NCI-H2196 (cell line): Measurements from ENCODE around the gene PRRC2A.
"Not testable (repeated sequence)": the region's sequence is repeated elsewhere in the genome, so short reads cannot be mapped to it uniquely, and the experiment has no call there.

Experiments
- DNase-seq: peaks from one replicate; lab custom pipeline; 2025; ENCODE audit not compliant: unreplicated experiment; lab: John Stamatoyannopoulos, UW

PRRC2A gene

DNA sequence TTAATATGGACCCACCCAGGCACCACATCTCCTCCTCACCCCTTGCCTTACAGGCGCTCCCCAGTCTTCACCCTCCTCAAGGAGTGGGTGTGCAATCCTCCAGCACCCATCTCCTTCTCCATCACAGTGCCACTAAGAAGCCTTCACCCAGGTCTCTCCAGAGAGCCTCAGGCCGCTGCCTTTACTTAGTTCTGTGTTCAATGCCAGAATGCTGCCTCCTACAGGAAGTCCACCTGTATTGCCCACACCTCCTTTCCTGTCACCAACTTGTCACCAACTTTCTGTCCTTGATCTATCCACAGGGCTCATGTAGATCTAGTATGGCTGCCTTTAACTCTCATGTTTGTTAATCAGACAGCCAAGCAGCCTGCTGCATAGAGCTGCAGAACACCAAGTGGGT is 35.0 kb upstream of the PRRC2A start:
- no peak for DNase-seq

DNA sequence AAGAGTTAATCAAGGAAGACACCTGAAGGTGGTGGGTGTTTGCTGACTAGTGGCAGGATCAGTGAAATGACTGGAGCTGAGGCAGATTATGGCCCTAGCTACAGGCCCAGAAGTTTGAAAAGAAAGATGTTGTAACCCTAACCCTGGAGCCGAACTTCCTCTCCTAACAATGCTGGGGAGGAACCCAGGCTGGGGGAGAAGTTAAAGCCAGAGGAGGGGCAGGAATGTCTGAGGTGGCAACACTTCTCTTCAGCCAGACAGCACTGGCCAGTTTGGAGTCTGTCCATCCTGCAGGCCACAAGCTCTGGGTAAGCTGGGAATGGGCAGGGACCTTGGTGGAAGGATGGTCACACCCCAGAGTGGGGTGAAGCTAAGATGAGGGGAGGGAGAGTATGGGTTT is 34.5 kb upstream of the PRRC2A start, which contains the start of gene LST1:
Gene LST1 (plus strand): TSS at position 270 of the 400 bp plus-strand sequence. CDS start 1,023 bp downstream, outside the sequence.
- no peak for DNase-seq

DNA sequence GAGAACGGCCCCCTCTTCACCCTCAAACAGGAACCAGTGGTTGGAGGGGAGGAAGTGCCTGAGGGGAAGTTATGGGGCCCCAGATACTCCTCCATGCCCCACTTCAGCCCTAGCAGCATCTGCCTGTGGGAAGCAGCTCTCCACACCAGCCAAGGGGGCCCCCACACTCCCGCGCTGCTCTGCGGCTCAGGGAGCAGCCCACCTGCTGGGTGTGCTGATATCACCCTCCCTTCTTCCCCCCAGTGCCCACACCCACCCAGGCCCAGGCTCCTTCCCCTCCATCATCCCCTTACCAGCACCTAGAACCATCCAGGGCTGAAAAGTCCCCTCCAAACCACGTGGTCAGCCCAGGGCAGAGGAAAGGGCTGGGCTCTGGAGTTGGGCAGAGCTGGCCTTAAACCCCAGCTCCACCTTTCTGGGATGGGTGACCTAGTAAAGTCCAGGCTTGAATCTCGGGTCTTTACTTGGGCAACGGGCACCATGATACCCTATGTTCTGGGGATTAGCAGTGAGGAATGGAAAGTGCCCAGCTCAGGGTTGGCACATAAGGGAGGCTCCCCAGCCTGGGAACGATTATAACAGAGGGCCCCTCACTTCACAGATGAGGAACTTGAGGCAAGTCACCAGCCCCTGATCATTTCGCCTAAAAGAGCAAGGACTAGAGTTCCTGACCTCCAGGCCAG is 33.8 kb upstream of the PRRC2A start:
- DNase-seq = no peak

DNA sequence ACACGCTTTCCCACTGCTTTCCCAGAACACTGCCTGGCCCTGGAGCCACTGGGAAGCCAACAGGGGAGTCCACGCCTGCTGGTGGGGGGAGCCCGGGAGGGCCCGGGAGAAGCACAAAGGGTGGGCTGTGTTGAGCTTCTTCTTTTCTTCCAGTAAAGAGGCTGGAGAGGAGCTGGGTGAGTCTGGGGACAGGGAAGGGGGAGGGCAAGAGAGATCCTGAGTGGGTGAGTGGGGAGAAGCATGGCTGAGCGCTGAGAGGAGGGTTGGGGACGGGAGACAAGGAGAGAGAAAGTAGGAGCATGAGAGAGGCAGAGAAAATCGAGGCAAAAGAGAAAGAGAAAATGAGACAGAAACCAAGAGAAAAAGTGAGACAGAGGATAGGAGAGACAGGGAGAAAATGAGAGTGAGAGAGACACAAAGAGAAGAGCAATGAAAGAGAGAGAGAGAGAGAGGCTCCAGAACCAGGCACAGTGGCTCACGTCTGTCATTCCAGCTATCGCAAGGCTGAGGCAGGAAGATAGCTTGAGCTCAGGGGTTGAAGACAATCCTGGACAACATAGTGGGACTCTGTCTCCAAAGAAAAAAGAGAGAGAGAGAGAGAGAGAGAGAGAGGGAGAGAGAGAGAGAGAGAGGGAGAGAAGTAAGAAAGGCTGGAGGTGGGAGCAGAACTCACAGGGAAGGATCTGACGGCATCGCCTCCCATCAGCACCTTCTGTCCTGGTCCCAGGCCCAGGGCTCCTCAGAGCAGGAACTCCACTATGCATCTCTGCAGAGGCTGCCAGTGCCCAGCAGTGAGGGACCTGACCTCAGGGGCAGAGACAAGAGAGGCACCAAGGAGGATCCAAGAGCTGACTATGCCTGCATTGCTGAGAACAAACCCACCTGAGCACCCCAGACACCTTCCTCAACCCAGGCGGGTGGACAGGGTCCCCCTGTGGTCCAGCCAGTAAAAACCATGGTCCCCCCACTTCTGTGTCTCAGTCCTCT is 32.4 kb upstream of the PRRC2A start:
- no peak for DNase-seq

DNA sequence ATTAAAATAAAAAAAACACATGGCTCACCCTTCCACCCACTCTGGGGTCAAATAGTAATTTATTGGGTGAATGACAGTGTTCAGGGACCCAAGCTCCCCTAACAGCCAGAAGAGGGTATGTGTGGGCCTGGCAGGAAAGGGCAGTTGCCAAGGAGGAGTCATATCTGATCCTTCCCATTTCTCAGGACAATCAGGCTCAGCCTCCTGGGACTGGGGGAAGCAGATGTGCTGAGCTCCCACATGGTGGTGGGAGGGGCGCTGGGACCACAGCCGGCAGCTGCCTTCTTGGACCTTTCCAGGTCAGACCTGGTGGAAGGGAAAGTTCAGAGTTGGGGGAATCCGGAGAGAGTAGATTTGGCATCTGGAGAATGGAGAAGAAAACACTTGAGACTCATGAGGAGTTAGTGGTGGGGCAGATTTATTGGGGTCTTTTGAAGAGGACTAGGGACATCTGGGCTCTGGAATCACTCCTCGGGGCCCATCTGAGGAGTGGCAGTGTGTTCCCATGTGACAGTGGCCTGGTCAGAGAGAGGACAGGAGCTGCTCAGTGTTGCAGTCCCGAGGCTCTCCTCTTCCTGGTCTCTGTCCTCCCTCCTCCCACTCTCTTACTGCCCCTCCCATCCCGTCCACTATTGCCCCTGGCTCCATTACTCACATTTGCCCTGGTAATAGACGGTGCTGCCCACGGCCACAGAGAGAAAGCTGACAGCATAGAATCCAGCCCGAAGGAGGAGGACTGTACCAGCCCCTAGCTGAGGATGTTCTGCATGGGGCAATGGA is 31.5 kb upstream of the PRRC2A start:
- DNase-seq = no peak

DNA sequence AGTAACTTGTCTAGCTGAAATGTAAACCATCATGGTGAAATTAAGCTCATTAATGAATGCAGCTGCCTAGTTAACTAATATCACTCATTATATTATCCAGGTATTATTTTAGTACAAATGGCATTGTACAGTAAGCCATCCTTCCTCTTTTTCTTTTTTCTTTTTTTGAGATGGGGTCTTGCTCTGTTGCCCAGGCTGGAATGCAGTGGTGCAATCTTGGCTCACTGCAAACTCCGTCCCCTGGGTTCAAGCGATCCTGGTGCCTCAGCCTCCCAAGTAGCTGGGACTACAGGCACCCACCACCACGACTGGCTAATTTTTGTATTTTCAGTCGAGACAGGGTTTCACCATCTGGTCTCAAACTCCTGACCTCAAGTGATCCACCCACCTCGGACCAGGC is 29.8 kb upstream of the PRRC2A start:
- not testable (repeated sequence) for DNase-seq

DNA sequence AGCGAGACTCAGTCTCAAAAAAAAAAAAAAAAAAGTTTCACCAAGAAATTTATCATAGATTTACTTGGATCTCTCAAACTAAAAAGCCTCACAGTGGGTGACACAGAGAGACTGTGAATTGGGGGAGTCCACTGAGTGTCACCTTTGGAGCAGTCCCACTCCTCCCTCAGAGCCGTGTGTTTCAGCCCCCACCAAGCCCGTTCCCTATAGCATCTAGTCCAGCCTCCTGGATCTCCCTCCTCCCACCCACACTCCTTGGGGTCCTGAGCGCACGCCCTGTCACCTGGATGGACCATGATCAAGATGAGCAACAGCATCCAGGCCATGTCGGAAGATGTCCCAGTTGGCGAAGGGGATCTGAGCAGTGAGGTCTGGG is 28.1 kb upstream of the PRRC2A start:
- no peak for DNase-seq

DNA sequence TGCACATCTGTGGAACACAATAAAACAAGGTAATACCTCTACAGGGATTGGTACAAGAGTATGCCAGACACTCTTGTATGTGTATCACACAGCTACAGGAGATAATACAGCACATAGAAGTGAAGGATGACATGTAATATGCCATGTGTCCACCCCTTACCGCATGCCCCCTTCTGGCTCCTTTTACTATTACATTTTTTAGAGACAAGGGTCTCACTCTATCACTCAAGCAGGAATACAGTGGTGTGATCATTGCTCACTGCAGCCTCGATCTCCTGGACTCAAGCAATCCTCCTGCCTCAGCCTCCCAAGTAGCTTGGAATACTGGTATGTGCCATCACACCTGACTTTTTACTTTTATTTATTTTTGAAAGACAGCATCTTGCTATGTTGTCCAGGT is 23.5 kb upstream of the PRRC2A start:
- DNase-seq = no peak

DNA sequence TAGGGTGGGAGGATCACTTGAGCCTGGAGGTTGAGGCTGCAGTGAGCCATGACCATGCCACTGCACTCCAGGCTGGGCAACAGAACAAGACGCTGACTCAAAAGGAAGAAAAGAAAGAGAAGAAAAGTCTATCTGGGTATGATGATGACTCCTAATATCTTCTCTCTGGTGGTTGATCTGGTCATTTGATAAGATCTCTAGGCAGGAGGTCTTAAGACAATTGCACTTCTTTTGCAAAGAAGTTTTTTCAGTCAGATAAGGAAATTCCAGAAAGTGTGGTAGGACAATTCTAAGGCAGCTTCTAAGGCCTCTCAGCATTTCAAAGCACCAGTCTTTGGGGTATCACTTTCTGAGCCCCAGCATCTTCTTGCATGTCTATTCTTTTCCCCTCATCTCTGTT is 13.2 kb upstream of the PRRC2A start:
- DNase-seq = no peak

DNA sequence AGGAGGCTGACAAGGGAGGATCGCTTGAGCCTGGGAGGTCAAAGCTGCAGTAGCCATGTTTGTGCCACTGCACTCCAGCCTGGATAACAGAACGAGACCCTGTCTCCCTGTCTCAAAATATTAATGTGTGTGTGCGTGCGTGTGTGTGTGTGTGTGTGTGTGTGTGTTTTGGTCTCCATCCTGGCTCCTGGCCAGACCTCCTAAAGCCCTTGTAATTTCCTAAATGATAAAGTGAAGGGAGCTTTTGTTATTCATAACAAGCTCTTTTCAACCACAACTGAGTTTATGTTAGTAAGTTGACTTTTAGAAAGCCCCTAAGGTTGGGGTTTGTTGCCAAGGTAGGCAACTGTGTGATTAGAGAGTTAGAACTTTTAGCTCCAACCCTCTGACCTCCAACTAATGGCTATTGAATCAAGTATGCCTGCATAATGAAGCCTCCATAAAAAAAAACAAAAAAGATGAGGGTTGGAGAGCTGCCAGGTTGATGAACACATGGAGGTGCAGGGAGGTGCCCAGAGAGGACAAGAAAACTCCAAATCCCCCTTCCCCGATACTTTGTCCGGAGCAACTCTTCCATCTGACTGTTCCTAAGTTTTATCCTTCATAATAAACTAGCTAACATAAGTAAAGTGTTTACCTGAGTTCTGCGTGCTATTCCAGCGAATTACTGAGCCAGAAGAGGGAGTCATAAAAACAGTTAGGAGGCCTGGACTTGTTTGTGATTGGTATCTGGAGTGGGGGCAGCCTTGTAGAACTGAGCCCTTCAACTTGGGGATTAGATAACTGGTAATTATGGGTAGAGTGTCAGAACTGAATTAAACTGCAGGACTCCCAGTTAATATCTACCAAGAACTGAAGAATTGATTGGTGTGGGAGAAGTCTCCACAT is 10.8 kb upstream of the PRRC2A start:
- no peak for DNase-seq

DNA sequence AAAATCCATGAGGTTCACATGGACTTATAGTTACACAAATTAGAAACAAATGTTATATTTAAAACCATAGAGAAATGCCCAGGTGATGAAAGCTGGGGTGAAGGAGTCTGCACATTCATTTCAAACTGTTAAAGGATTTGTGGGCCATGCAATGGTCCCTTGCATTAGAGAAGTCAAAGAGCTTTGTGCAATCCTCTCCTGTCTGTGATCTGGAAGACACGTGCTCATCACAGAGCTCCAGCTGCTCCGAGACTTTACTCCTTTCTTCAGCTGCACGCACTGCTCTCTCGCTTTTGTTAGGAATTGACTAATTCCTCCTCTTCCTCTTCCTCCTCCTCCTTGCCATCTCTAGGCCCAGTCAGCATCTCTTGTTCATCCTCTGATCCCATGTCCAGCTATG is 9.5 kb upstream of the PRRC2A start:
- DNase-seq = no peak

DNA sequence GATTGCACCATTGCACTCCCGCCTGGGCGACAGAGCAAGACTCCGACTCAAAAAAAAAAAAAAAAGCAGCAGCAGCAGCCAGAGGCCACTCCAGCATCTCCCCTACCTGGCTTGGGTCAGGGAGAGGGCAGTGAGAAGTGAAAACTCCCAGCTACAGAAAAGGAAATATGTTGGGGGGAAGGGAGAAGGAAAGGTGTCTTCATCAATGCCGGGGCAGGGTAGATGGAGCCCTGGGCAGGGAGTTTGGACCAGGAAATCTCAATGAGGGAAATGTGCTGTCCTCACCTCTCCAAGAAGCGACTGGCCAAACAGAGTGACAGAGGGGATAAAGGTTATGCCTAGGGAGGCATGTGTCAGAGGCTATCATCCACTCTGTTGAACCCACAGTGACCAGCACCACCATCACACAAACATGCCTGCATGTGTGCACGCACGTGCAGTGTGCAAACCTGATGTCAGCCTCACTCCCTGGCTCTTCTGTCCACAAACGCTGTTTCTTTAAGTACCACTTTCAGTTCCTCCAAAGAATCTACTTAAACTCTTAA is 6.4 kb upstream of the PRRC2A start:
- DNase-seq = no peak

DNA sequence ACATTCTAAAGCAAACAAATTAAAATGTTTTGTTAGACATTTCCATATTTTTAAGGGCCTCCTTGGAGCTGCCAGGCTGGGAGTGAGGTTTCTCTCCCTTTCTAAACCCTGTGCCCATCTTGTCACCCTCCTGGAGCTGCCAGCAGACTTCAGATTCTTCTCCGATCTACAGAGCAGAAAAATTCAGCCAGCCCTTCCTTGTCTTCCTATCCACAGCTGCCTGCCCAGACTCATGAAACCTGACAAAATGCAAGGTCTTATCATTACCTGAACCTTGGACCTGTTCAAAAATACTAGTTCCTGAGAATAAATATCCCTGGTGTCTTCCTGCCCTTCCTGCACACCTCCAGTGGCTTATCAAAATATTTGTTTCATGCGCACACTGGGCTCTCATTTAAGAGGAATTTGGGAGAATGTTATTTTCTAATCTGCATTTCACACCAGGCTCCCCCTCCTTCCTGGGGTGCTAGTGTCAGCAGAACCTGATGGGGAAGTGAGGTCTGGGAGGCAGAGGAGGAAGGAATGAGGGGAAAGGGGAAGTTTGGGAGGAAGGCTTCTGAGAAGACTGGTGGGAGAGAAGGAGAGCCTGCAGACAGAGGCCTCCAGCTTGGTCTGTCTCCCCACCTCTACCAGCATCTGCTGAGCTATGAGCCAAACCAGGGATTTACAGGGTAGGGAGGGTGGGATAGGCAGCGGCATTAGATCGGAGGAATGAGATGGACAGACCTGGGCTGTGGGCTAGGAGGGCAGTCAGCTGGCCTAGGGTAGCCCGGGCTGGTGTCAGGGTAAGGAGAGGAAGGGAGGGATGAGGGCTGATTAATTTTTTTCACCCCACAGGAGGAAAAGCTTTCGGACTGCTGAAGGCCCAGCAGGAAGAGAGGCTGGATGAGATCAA is 5.6 kb upstream of the PRRC2A start, which contains the start of gene AIF1:
Gene AIF1 (plus strand): TSS at position 551 of the 895 bp plus-strand sequence. CDS start 96 bp downstream, at position 647.
- DNase-seq = no peak

DNA sequence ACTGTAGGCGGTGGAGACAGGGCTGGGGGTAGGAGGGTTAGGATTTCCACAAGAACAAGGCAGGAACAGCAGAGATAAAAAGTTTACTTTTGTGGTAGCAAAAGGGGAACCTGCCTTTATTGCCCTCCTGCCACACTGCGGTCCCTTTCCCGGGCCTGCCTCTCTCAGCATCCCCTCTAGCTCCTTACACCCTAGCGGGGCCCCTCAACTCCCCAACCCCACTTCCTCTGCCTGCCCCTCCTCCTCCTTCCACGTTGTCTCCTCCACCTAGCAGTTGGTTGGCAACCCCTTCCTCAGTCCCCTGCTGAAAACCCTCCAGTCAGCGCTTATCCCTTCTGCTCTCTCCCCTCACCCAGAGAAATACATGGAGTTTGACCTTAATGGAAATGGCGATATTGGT is 4.8 kb upstream of the PRRC2A start:
- no peak for DNase-seq

DNA sequence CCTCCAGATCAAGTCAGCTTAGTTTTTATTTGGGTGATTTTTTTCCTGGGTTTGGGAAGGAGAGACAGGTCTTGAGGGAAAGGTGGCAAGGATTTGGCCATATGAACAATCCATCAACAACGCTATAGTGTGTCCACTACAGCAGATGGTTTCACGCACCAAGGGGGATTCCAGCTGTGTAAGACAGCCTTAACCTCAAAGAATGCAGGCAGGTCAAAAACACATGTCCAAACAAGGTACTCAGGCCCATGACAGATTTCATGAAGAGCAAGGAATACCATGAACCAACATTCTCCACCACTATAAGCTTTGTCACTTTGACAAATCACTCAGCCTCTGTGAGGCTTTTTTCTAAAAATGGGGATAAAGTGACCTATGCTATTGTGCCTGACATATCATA is 3.5 kb upstream of the PRRC2A start:
- no peak for DNase-seq

DNA sequence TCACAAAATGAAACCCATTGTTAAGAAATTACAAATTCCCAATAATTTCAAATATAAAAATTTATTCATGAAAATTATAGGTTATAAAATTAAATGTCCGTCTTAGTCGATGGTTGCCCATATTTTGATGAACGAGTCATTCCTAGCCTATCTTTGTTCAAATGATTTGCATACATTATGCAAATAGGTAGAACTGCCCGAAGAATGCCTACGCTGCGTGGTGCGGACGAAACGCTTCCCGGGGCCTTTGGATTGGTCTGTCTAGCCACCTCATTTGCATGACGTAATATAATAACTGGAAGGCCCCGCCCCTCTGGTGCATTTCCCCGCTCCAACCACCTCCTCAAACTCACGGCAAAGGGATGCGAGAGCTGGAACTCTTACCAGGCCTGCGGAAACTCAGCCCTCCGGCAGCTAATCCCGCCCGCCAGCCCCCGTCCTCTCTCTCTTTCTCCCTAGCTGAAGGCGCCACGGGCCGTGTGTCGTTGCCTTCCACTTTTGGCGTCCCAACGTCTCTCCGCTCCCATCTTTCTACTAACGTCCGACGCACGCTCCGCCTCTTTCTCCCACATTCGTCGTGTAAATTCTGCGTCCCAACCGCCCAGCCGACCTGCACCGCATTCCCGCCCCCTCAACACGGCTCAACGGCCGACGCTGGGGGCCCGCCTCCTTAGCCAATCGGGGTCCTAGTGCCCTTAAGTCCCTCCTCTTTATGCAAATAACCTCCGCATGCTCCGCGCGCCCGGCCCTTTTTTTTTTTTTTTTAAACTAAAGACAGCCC is 520 bp upstream of the PRRC2A start:
- DNase-seq = peak; percentile 100

DNA sequence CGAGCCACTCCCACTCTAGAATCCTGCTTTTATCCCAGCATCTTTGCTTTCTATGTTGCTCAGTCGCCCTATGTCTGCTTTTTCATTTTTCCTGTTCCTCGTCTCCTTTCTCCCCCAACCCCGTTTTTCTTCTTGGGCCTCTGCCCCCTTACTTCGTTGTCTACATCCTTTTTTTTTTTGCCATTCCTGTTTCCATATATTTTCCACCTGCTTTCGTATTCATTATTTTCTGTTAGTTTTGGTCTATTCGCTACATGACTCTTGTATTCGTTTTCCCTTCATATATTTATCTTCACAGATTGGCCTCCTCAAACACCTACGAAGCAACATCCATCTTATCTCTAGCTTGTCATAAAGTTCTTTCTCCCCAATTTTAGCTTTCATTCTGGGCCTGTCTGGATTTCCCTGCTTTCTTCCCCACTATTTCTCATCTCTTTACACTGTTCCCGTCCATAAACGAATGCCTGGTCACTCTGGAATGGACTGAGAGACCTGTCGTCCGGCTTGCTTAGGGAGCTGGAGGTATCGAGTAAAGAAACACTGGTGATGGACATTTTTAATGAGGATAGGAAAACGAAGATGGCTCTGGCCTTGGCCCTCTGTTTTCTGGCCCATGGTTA is 915 bp downstream of the PRRC2A start:
- DNase-seq = no peak

DNA sequence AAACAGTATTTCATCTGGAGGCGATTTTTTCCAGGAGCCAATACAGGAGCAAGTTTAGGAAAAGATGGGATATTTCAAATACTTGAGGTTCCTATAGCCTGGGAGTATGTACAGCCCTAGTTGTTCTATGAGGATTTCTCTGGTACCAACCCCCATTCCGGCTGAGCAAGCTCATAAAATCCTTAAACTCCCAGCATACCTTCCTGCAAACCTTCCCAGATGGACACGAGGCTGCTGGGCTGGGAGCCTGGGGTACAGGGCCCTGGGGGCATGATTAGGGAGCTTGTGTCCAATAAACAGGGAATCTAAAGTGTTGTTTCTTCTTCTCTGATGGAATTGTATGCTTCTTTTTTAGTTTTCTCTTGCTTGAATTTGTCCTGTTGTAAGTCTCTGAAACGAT is 1.5 kb downstream of the PRRC2A start:
- DNase-seq = no peak
